GM19463 (cell line): ENCODE data around the gene FOXF1.

Experiments
- ATAC-seq: cut with Tn5 transposase; IDR thresholded peaks from one replicate; pipeline ENCODE4 v1.9.1; 2021; ENCODE audit warnings: mild to moderate bottlenecking, moderate library complexity; ENCODE audit not compliant: unreplicated experiment

Gene FOXF1

DNA sequence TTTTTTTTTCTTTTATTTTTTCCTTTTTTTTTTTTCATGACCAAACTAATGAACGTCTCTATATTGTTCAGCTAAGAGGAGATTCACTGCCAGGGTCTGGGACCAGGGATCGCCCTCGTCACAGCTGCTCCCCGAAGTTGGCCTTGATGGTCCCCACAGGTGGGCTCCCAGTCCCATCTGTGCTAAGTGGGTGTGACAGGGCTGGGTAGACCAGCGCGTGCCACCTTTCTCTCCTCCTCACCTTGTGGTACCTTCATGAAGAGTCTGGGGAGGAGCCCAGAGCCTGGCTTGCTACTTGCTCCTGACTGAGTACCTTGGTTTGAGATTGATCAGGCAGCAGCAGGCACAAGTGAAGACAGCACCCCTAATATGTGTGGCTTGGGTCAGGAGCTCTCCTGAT, 6.5 kb upstream of the FOXF1 start:
- ATAC-seq: no peak

DNA sequence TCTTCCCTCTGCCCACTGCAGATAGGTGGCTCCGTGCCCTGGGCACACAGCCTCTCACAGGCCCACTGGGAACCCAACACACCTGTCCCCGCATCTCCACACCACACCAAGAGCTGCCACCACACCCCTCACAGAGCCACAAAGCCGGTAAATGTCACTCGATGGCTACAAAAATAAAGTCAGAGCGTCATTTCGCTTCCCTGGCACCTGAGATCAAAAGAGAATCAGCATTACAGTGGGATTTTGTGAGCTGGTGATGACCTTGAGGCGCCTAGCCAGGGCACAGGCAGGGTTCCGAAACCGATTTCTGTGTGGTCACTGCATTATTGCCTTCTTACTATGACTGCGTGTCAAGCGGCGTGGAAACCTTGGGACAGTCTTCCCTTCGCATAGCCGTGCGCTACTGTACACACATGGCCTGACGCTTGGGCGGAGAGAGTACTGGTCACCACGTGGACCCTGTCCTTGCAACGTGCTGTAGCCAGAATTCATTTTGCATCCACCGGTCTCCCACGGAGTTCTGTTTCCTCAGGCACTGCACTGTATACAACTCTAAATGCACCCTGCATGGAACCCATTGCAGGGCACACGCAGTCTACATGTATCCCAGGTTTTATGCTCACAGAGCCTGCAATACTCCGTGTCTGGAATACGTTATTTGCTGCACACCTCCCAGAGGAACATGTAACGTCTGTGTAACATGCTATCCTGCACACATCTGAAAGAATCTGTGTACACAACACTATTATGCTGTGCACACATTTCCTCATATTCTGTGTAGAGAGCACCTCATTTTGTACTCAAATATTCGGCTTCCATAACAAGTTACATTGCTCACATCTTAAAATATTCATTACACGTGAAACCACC, 5.8 kb upstream of the FOXF1 start:
- ATAC-seq: no peak

DNA sequence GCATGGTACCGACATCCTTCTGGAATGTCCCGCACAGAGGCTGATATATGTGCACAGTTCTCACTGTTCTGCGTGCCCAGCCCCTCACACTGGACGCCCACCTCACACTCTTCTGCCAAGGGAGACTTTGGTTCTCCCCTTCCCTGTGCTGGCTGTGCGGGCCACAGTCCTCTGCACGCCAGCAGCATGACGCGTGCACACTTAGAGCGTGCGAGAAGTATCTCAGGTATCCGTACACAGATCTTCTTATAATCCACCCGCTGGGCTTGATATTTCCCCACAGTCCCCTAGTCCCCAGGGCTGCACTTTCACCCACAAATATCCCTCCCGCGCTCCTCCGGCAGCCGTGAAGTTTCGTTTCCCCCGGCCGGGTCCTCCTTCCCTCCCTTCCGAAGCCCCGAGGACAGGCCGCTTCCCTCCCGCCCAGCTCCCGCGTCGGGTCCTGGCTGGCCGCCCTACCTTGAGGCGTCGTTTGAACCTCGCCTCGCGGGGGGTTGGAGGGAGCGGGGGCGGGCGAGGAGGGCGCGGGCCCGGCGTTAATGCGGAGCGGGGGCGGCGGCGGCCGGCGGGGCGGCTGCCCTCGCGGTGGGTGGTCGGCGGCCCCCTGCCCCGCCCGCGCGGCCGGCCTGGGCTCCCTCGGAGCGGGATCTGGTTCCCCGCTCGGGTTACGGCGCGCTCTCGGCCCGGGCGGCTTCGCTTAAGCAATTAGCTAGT, 5.0 kb upstream of the FOXF1 start:
- ATAC-seq: no peak

DNA sequence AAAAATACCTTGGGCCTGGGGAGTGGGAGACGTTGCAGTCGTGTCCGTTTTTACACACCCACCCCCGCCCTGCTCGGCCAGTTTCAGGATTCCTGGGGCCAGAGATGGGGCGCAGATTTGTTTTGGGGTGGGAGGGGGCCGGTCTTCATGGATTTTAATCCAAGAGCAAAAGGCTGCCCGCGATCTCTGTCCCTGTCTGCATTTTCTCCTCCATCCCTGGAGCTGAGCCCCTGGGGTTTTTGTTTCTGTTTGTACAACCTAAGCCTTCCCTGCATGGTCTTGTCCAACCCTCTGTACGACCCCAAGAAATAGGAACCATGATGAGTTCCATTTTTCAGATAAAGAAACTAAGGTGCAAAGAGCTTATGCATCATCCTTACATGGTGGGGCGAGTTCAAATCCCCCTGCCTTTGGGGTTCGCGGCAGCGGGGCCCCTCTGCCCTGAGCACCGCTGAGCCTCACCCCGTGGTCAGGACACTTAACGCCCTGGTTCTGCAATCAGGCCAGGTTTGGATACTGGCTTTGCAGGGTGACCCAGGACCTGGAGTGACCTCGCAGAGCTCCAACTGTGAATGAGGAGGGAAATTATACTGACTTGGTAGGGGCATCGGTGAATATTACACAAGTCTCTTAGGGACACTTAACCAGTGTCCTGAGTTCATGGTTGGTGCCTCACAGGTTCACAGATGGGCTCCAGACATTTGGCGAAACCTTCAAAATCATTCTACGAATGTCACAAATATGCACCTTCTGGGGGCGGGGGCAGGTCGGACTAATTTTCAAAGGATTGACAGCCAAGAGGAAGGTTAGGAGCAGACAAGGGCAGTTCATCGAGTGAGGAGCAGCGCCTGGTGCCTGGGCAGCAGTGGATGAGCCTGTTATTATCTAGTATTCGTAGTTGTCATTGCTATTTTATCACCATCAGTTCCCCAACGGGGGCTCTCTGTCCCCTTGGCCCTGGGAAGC, 4.1 kb upstream of the FOXF1 start:
- no peak for ATAC-seq

DNA sequence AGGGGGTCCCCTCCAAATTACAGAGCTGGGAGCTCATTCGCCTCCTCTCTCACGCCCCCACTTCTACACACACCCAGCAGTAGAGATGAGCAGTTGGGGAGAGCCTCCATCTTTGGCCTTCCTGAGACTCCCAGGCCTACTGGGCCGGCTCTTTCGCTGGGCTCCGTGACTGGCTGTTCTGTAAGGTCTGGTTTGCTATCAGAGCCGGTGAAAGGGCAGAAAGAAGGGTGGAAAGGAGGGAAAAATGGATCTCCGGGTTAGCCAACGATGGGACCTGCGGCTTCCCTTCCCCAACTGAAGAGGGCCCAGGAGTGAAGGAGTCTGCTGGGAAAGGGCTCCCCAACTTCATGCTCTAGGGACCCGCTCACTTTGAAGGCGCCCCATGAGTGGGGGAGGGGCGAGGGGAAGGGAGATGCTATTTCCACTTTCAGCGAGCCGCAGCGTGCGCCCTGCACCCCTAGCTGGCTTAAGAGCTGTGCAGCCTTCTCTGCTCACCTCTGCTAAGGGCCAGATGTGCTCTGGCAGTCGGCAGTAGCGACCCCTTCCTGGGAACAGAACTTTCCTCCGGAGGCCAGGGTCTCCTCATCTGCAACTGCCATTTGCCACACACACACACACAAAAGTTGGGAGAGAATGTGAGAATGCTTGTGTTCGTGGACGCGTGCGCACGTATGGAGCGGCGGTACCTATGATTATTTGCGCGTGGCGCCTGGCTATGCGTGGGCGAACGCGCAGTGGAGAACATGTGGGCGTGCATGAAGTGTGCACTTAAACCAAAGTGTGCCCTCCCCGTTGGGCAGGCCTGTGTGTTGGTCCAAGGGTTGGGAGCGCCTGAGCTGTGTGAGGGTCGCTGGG, 2.9 kb upstream of the FOXF1 start:
- ATAC-seq: no peak

DNA sequence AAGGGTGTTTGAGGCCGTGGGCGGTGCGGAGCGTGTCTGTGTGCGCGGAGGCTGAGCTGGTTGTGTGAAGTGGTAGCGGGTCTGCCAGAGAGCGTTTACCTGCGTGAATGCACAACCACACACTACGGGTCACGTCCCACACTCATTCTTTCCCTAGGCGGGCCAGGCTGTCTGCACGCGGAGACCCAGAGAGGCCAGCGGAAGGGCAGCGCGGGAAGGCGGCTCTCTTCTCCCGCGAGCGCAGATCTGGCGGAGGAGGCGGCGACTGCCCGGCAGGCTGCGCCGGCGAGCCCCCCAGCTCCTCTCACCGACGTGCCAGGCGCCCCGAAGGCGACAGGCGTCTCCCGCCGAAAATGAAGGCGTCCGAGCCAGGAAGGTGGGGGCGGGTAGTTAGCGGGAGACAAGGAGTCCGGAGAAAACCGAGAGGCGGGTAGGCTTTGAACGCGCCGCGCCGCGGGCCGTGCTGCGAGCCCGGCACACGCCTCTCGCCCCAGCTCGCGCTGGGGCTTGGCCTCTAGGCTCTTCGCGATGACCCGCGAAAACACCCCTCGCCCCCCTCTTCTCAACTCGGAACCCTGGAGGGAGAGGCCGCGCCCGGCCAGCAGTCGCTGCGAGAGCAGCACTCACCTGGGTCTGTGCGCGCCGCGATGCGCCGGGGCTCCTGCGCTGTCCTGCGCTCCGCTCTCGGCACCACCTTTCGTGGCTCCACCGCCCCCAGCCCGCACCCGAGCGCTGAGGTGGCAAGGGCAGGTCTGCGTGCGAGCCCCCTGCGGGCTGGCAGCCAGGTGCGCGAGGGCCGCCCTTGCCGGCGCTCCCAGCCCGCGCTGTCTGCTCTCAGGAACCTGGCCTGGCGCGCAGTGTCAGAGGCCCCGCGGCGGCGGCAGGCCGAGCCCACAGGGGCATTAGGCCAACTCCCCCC, 2.0 kb upstream of the FOXF1 start:
- ATAC-seq: no peak

DNA sequence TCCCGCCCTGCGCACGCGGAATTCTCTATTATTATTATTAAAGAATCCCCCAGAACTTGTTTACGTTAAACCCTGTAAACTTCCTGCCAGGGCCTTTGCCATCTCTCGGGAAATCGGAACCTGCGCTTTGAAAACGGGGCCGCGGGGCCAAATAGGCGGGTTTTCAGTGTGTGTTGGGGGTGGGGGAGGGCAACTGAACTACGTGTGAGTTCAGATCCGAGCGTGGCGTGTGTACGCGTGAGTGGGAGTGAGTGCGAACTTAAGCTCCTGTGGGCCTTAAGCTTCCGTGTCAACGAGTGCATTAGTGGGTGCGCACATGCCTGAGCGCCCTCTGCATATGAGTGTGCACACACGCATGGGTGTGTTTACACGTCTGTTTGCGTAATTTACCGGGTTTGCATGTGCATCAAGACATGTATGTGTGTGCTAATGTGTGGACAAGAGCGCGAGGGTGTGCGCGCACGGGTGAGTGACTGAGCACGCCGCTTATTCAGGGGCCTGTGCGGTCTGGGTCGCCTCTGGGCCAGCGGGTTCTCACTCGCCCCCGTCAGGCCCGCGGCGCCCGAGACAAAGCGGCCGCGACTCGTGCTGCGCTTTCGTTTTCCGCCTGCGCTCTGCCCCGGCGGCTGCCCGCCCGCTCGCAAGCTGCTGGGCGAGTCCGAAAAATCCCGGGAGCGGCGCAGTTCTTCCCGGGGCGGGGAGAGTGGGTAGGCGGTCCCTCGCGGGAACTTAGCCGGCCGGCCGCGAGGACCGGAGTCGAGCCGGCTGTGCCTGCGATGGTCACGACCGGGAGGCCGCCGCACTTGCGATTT, 1.2 kb upstream of the FOXF1 start:
- no peak for ATAC-seq

DNA sequence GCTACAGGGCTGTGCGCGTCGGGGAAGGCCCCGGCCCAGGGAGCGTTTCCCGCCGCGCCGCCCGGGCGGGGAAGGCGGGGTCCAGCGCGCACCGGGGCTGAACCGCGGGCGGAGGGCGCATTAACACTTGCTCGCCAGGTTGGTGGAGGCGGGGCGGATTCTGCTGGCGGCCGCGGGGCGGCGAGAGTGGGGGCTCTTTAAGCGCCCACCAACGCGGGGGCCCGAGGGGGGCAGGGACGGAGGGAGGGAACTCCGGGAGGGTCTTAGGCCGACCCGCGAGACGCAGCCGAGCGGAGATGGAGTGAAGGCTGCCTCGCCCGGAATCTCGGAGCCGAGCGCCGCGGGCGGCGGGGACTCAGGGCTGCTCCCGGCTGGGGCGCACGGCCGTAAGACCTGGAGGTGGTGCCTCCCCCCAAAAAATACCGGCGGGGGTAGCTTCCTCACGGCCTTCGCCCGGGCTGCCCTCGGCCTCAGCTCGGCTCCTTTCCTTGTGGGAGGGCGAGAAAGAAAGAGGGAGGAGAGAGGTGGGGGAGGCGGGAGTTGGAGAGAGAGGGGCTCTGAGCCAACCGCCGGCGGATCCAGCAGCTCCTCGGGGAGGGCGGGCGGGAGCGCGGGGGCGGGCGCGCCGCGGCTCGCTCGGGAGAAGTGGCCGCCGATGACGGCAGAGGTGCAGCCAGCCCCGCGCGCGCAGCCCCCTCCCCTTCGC, 415 bp upstream of the FOXF1 start:
- no peak for ATAC-seq

DNA sequence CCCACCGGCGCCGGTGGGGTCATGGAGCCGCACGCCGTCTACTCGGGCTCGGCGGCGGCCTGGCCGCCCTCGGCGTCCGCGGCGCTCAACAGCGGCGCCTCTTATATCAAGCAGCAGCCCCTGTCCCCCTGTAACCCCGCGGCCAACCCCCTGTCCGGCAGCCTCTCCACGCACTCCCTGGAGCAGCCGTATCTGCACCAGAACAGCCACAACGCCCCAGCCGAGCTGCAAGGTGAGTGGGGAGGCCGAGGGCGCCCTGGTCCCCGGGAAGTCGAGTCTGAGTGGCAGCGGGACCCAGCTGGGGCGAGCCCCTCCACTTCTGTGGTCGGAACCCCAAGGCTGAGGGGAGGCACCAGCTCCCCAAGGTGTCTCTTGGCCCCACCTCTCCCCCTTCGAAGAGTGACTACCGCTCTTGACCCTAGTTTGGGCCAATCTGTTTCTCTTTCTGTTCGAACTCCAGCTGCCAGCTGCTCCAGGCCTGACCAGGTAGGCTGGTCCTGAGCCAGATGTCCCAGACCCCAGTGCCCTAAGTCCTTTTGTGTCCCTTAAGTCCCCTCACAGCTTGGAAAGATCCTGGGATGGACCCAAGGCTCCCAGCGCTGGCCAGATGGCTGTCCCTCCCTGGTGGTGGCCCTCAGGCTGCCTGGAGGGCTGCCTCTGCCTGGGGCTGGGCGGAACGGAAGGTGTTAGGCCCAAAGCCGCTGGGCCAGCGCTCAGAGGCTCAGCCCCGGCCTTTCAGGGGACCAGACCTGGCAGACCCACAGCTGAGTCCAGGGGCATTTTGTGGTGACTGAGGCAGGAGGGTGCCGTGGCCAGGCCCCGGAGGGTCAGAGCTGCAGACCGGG, 1.2 kb downstream of the FOXF1 start:
- no peak for ATAC-seq

DNA sequence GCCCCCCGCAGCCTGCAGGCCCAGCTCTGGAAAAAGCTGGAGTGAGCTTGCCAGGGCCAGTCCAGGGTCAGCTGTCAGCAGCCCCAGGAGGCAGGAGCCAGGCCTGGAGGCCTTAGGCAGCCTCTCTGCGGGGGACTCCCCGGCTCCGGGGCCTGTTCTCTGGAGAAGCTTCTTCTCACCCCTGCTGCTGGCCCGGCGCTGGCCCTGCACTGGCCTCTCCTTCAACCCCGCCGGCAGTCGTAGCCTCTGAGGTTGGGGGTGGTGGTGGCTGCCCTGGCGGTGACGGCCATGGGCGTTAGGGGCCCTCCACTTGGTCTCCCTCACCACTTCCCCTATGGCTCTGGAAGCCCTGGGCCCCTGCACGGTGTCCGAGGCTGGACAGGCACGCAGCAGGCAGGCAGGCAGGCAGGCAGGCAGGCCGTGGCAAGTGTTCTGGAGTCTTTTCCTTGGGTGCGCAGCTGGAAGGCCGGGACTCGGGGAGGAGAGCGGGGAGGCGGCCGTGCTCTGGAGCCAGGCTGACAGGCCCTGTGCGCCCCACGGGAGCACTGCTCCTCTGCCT, 2.1 kb downstream of the FOXF1 start:
- ATAC-seq: no peak

DNA sequence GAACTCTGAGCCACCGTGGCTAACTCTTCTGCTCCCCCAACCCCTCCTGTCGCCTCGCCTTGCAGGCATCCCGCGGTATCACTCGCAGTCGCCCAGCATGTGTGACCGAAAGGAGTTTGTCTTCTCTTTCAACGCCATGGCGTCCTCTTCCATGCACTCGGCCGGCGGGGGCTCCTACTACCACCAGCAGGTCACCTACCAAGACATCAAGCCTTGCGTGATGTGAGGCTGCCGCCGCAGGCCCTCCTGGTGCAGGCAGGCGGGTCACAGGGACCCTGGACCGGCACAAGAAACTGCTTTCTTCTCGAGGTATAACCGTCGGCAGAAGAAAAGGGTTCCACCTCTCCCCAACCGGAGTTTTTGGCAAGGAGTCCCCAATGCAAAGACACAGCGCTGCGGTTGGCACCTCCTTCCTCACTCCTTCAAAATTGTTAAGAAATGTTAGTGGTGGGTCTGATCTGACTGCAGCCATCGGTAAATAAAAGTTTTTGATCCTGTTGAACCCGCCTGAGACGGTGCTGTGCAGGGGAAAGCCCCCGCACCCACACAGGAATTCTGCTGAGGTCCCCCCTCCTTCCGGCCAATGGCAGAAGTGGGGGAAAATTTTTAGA, 2.6 kb downstream of the FOXF1 start:
- ATAC-seq: no peak

DNA sequence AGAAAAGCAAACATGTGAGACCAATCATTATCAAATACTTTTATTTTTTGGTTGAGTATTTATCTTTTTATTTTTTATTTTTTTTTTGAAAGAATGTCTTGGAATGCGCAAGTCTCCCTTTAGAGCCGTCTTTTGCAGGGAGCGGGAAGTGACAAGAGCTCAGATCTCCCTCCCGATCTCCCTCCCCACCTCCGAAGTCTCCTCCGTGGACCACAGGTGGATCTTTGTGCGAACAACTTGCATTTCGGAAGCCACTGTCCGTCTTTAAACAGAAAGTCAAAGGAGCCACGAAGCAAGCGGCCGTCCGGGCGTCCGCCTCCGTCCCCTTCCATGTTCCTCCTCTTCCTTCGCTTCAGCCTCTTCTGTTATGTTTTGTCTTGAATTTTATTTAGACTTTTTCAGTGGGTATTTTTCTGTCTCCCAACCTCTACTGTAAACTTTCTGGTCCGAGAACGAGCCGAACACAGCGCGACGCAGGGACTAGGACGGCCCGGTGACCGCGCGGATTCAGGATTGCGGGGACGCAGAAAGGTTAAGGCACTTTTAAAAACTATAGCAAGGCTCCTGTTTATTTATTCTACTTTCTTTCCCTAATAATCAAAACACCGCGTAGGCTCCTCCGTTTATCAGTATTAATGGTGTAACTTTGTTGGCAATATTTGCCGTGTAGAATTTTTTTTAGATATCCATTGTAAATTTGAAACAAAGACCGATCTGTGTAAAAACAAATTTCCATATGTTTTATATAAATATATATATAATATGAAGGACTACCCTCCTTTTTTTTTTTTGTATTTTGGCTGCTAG, 3.3 kb downstream of the FOXF1 start:
- ATAC-seq: no peak

DNA sequence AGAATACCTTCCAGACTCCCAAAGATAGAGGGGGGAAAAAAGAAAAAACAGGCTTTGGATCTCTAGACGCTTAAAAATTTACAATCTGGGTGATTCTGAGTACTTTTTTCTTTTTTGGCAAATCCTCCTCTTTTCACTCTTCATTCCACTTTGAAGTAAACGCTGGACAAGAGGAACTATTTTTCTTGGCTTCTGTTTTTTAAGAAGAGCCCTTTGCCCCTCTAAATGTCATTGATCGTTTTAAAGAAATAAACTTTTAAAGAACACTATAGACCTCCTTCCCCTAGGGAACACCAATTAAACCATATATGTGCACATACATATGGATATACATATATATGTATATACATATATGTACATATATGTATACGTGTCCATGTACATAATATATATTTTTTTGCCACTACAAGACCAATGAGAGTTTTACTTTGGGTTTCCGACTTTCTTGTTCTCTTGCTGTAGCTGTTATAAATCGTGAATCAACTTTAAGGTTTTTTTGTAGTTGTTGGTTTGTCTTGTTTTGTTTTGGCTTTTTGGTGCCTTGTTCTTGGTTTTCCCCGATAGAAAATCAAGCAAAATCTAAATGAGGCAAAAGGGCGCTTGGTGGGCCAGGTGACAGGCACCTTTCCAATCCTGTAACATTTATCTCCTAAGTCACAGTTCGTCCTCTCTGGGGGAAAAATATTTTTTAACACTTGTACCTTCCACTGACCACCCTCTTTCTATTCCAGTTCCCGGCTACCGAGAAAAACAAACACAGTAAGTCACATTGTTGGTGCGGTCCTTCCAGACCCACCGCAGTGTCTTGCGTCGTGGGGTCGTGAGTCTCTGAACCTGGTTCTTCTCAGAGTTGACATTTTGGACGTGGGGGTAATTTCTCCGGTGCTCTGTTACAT, 4.4 kb downstream of the FOXF1 start:
- ATAC-seq: no peak

DNA sequence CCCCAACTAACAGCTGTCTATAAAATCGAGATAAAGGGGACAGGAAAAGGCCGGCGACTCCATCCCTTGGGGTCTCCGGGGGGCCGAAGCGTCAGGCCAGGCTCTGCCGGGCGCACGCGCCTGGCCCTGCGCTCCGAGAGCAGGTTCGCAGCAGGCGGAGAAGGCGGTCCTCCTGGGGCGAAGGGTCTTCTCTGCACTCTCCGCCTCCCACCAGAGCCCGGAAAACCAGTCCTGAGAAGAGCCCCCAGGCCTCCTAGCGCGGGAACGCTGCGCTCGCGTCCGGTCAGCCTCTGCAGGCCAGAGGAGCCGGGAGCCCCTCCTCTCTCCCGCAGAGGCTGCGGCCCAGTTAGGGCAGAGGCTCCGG, 5.1 kb downstream of the FOXF1 start:
- no peak for ATAC-seq
